Type B pancreatic cell (in vitro differentiated cells): Measurements from ENCODE around the gene MAP3K14. TPM values are rescaled to one million over a fixed set of nuclear protein-coding genes. Genes with fewer than 3 reads are reported as not detected.

Experiments
- DNase-seq: peaks from one replicate; pipeline ENCODE4 v3.0.0; 2021; ENCODE audit warnings: mixed read lengths; ENCODE audit not compliant: unreplicated experiment; ENCODE audit errors: extremely low spot score
- H3K27ac Mint-ChIP-seq: 2 replicates; pipeline ENCODE4 v1.8.0; 2021; ENCODE audit warnings: mild to moderate bottlenecking, mixed read lengths
- H3K27me3 Mint-ChIP-seq: 2 replicates; pipeline ENCODE4 v1.8.0; 2021; ENCODE audit warnings: mixed read lengths
- H3K36me3 Mint-ChIP-seq: 2 replicates; pipeline ENCODE4 v1.8.0; 2021; ENCODE audit warnings: mixed read lengths
- H3K4me1 Mint-ChIP-seq: one replicate; pipeline ENCODE4 v1.8.0; 2021; ENCODE audit warnings: mixed read lengths; ENCODE audit not compliant: unreplicated experiment
- H3K4me3 Mint-ChIP-seq: 2 replicates; pipeline ENCODE4 v1.8.0; 2021; ENCODE audit warnings: mild to moderate bottlenecking, mixed read lengths
- H3K9me3 Mint-ChIP-seq: 2 replicates; pipeline ENCODE4 v1.8.0; 2021; ENCODE audit warnings: mixed read lengths
- total RNA-seq: library from RNA; stranded (reverse); gene quantifications from 2 replicates; pipeline ENCODE4 v1.2.1, GENCODE V29; 2021; ENCODE audit warnings: low replicate concordance
- TF ChIP-seq, protein P1 (sequence below): fragments of 200-600 bp; sonication (generic); conservative IDR thresholded peaks from 2 replicates; pipeline ENCODE4 v1.5.0; 2021; ENCODE audit warnings: antibody characterized with exemption, mild to moderate bottlenecking

Gene MAP3K14
- total RNA-seq, 1 donor from 2014 or later = 10.4 TPM

DNA sequence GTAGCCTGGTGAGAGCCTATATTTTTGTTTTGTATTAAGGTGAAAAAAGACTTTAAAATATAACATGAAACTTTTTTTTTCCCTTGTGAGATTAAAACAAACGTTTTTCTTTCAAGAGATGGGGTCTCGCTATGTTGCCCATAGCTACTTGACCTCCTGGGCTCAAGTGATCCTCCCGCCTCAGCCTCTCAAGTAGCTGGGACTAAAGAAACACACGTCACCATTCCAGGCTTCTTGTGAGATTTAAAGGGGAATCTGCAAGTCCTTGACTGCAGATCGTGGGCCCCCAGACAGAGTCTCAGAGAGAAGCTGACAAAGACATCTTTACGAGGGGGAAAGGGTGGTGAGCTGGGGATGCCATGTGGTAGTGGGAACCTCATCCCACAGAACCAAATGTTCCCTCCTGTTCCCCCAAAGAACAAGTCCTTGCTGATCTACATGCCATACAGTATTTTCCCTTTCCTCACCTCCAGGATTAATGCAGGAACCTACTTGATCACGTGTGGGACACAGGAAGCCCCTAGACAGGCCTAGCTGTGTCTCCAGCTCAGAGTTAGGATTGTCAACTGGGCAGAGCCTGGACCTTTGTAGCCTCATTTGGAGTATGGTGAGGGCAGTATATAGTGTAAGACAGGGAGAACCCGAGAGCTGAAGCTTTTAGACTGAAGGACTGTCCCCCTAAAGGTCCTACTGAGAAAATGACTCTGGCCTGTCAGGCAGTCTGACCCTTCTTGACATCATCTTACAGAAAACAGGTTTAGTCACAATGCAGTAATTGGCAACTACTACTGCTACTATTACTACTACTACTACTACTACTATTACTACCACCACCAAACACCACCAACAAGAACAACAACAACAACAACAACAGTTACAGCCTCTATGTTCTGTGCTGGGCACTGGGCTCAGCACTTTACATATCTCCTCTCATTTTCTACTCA lies 4.1 kb downstream of the MAP3K14 start:
- peak overlapping the region; percentile 90 for H3K27ac Mint-ChIP-seq
- H3K4me1 Mint-ChIP-seq = peaks cover 59% of the 10 kb centered on the region
- DNase-seq = no peak
- H3K9me3 Mint-ChIP-seq = no peaks in the 10 kb centered on the region
- peaks cover 10% of the 10 kb centered on the region for H3K36me3 Mint-ChIP-seq
- H3K4me3 Mint-ChIP-seq = peak overlapping the region; percentile 71
- no peaks in the 10 kb centered on the region for H3K27me3 Mint-ChIP-seq
- TF ChIP-seq, protein P1, sequence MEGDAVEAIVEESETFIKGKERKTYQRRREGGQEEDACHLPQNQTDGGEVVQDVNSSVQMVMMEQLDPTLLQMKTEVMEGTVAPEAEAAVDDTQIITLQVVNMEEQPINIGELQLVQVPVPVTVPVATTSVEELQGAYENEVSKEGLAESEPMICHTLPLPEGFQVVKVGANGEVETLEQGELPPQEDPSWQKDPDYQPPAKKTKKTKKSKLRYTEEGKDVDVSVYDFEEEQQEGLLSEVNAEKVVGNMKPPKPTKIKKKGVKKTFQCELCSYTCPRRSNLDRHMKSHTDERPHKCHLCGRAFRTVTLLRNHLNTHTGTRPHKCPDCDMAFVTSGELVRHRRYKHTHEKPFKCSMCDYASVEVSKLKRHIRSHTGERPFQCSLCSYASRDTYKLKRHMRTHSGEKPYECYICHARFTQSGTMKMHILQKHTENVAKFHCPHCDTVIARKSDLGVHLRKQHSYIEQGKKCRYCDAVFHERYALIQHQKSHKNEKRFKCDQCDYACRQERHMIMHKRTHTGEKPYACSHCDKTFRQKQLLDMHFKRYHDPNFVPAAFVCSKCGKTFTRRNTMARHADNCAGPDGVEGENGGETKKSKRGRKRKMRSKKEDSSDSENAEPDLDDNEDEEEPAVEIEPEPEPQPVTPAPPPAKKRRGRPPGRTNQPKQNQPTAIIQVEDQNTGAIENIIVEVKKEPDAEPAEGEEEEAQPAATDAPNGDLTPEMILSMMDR = no peak

DNA sequence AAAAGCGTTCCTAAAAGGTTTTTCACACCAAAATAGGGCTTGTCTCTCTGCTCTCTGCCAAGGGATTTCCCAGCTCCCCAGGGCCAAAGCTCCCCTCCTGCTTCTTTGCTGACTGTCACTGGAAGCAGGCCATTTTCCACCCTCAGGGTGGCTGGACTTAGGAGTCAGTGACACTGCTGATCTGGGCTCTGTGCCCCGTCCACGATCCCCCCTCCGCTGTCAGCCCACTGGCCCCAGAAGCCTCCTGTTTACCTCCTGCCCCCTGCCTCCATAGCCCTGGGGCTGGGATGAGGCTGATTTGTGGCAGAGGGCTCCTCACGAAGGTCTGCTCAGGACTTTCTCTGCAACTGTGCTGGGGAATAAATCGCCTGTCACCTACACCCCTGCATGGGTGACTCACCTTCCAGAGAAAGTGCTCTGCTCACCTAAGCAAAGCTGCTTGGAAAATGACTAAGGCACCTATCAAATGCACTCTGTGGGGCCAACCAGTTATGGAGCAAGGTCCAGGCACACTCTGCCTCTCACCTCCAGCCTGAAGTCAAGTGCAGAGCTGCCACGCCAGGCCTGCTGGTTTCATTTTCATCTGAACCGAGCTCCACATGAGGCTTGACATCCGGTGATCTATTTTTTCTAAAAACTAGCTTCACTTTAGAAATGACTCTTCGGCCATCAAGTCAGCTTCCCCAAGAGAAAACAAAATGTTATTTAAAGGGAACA lies 4.9 kb downstream of the MAP3K14 start:
- Mint-ChIP-seq H3K36me3 (peaks cover 14% of the 10 kb centered on the region), H3K4me1 (peaks cover 58% of the 10 kb centered on the region), H3K9me3 (no peaks in the 10 kb centered on the region), H3K4me3 (peak overlapping the region; percentile 64), H3K27me3 (no peaks in the 10 kb centered on the region), H3K27ac (peak overlapping the region; percentile 90)
- TF ChIP-seq, protein P1 = no peak
- no peak for DNase-seq

DNA sequence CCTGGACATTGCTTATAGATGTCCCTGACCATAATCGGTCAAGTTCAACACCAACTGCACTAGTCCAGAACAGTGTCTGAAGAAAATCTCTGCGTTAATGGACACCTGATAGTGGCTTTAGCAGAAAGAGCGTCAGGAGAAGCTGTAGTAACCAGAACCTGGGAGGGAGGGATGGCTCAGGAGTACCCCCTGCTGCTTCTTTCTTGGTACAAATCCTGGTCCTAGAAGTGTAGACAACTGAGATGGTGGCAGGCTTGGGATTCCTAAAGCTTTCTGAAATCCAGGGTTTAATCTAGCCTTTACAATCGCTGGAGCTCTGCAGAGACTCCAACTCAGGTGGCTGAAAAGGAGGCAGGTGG lies 5.4 kb downstream of the MAP3K14 start:
- Mint-ChIP-seq H3K4me1 (peaks cover 59% of the 10 kb centered on the region), H3K4me3 (peak overlapping the region; percentile 13), H3K36me3 (peaks cover 14% of the 10 kb centered on the region), H3K27me3 (no peaks in the 10 kb centered on the region), H3K27ac (peak overlapping the region; percentile 70), H3K9me3 (no peaks in the 10 kb centered on the region)
- no peak for DNase-seq
- TF ChIP-seq, protein P1 = no peak

DNA sequence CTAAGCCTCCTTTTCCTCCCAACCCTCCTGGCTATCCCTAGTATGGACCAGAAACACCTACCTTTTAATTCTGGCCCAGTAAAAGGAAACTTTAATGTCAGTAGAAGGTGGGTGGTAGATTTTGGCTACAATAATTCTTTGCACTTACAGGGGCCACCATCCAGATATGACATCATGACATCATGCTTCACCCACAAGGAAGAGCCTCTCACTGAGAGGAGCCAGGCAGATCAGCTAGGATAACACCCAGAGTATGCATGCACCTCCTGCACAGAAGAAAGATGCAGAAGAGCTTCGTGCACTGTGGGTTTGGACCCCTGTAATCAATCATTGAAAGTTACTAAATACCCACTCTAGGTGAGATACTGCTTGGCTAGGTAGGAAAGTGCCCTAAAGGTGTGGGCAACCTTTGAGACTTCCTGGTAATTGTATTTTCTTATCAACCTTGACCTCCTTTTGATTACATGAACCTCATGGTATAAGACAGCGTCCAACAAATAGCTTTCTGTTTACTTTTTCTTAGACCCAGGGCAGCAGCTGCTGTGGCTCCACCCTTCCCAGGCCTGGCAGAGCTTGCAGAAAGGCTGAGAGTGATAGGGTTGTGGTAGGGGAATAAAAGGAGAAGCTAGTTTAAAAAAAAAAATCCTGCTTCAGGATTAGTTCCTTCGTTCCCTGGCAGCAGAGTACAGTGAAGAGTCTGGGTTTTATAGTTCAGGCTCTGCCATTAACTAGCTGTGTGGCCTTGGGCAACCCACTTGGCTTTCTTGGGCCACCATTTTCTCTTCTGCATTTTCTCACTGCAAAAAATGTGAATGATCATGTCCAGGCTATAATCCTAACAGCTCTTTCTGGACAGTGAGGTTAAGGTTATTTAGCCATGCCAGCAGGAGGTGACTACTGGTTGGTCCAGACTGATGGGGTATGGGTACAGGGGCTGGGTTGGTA lies 6.2 kb downstream of the MAP3K14 start:
- H3K9me3 Mint-ChIP-seq = no peaks in the 10 kb centered on the region

DNA sequence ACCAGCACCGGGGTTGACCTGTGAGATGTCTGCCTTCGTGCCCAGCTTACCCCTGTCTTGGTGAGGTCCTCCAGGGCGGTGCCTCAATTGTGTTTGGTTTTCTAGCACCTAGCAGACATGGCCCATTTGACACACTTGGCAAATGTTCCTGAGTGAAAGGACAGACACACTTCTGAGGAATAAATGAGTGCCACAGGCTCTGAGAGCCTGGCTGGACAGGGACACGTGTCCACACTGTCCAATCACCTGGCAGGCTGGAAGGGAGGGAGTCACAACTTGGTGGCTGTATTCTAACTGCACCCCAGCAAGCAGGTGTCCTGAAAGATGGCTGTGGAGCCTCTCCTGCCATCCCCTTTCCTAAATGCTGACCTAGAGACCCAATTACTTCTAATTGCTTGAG lies 7.4 kb downstream of the MAP3K14 start:
- Mint-ChIP-seq H3K9me3 (no peaks in the 10 kb centered on the region), H3K36me3 (peaks cover 18% of the 10 kb centered on the region), H3K27ac (no peak overlapping the region), H3K4me1 (peaks cover 50% of the 10 kb centered on the region), H3K27me3 (no peaks in the 10 kb centered on the region), H3K4me3 (no peak overlapping the region)
- no peak for DNase-seq
- TF ChIP-seq, protein P1 = no peak

More for the DNA sequence above, 6.2 kb downstream of the MAP3K14 start:
- peak overlapping the region; percentile 58 for H3K4me3 Mint-ChIP-seq
- peak overlapping the region; percentile 70 for H3K27ac Mint-ChIP-seq
- DNase-seq = no peak
- TF ChIP-seq, protein P1 = no peak
- peaks cover 60% of the 10 kb centered on the region for H3K4me1 Mint-ChIP-seq
- peaks cover 14% of the 10 kb centered on the region for H3K36me3 Mint-ChIP-seq
- no peaks in the 10 kb centered on the region for H3K27me3 Mint-ChIP-seq
